Transverse colon (tissue), 4 donors: ENCODE data around the gene OR10H5. TPM values are rescaled to one million over a fixed set of nuclear protein-coding genes. Genes with fewer than 3 reads are reported as not detected.
"Not testable (repeated sequence)": the region's sequence is repeated elsewhere in the genome, so short reads cannot be mapped to it uniquely, and the experiment has no call there.

ENCODE experiments used
- DNase-seq: peaks from one replicate; pipeline ENCODE4 v3.0.0-alpha.2; 2019
- H3K27ac ChIP-seq, 4 donors: fragments of 200-600 bp; sonication (generic); 2 replicates each; pipeline ENCODE4 v1.5.1; 2016 to 2018; ENCODE audit warnings: inconsistent platforms in 4 of 4
- H3K27me3 ChIP-seq: fragments of 200-600 bp; sonication (generic); 2 replicates; pipeline ENCODE4 v1.5.1; 2017; ENCODE audit warnings: inconsistent platforms
- H3K36me3 ChIP-seq, 4 donors: fragments of 200-600 bp; sonication (generic); 2 replicates each; pipeline ENCODE4 v1.5.1; 2017 to 2019; ENCODE audit warnings: inconsistent platforms in 4 of 4
- H3K4me1 ChIP-seq, 4 donors: fragments of 200-600 bp; sonication (generic); 2 replicates each; pipeline ENCODE4 v1.5.1; 2017 to 2020; ENCODE audit warnings: inconsistent platforms in 4 of 4
- H3K4me3 ChIP-seq, 4 donors: fragments of 200-600 bp; sonication (generic); 1 replicate in 1 of 4; 2 replicates in 3 of 4; pipeline versions ENCODE4 v1.5.1 to v1.6.1; 2017 to 2019; ENCODE audit warnings: inconsistent platforms in 4 of 4
- H3K9me3 ChIP-seq, 2 donors: fragments of 200-600 bp; sonication (generic); 2 replicates each; pipeline ENCODE4 v1.5.1; 2017 to 2019; ENCODE audit warnings: inconsistent platforms in 2 of 2
- CTCF ChIP-seq, 5 experiments: fragments of 200-600 bp in 3 of 5; fragments of 450-650 bp in 2 of 5; sonication (generic) in 3 of 5; IDR thresholded peaks; 1 replicate in 2 of 5; 2 replicates in 3 of 5; pipeline ENCODE4 v1.5.1; 2016 to 2017; ENCODE audit warnings: antibody characterized with exemption in 5 of 5, inconsistent platforms in 3 of 5, mild to moderate bottlenecking in 2 of 5, moderate library complexity in 1 of 5
- EP300 ChIP-seq: sonication (generic); formaldehyde crosslinking; IDR thresholded peaks from one replicate; pipeline ENCODE4 v1.6.1; 2017; ENCODE audit warnings: antibody characterized with exemption, low read depth
- POLR2A ChIP-seq: fragments of 450-650 bp; IDR thresholded peaks from one replicate; pipeline ENCODE4 v1.6.1; 2016; ENCODE audit warnings: antibody characterized with exemption, mild to moderate bottlenecking, moderate library complexity
- POLR2AphosphoS5 ChIP-seq, 3 donors: sonication (generic); formaldehyde crosslinking; IDR thresholded peaks; one replicate each; pipeline ENCODE4 v1.6.1; 2016; ENCODE audit warnings: antibody characterized with exemption in 3 of 3
- WGBS, 2 donors: methylation state at CpG; one replicate each; pipeline ENCODE4 v1.1.5; 2018; ENCODE audit warnings: low coverage in 1 of 2; 5-methylcytosine and 5-hydroxymethylcytosine counted together
- in situ Hi-C, 4 donors: fragments of 200-750 bp; cut with MboI; loops; one replicate each; pipeline versions ENCODE4 v1.15.0 to v1.15.1; 2017; ENCODE audit warnings: low sequenced_read_pairs in 3 of 4, low pct_ligation_motif_present in 1 of 4, low pct_unique_long_range_greater_than_20kb in 1 of 4
- intact Hi-C: fragments of 100-400 bp; cut with DNase I; formaldehyde crosslinking; loops from one replicate; pipeline ENCODE4 v1.15.1; 2023; ENCODE audit warnings: low total_unique reads
- total RNA-seq, 4 donors: library from RNA; depleted of rRNA; stranded (reverse); fragments of >200 nt; gene quantifications; one replicate each; pipeline ENCODE4 v1.1.0, GENCODE V29; 2016

The OR10H5 gene
- total RNA-seq, 4 donors from 2014 or later, result not detected

- Histone ChIP-seq H3K36me3 (no peaks in the 10 kb centered on the region), H3K9me3 (no peaks in the 10 kb centered on the region), H3K4me1 (peaks cover 0 to 3% (median 0%) of the 10 kb centered on the region in 4 donors), H3K4me3 (no peak overlapping the region), H3K27ac (no peak overlapping the region), H3K27me3 (no peaks in the 10 kb centered on the region)
- 77 to 100% methylated on average over 2 to 7 of the region's 7 CpGs for WGBS, 2 donors
- DNase-seq, result no peak
- in situ Hi-C loops (loop anchor here in 1 of 4 donors (25.0 kb wide), 1 partner anchor 359 kb away; the partner anchor contains the start of genes AP1M1 and FAM32A), intact Hi-C loops (no loop called here)
- TF ChIP-seq POLR2AphosphoS5 (IDR thresholded peaks at IDR 0.05) (no peak), POLR2A (no peak), CTCF (IDR thresholded peaks at IDR 0.05) (no peak), EP300 (no peak)
Measured at GRCh38 chr19:15828121-15828610, 40.7 kb downstream of the OR10H5 start.

DNA sequence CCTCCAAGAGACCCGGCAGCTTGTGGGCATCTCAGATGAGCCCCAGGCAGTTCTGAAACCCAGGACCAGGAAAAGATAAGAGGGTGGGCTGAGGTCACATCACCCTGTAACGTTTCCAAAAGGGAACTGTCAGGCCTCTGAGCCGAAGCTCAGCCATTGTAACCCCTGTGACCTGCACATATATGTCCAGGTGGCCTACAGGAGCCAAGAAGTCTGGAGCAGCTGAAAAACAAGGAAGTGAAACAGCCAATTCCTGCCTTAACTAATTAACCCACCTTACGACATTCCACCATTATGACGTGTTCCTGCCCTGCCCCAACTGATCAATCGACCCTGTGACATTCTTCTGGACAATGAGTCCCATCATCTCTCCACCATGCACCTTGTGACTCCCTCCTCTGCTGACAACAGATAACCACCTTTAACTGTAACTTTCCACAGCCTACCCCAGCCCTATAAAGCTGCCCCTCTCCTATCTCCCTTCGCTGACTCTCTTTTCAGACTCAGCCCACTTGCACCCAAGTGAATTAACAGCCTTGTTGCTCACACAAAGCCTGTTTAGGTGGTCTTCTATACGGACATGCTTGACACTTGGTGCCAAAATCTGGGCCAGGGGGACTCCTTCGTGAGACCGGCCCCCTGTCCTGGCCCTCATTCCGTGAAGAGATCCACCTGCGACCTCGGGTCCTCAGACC is 41.3 kb downstream of the OR10H5 start:
- WGBS, 2 donors, result 50 to 62% methylated on average over 2 to 13 of the region's 13 CpGs
- H3K27me3 ChIP-seq, H3K36me3 ChIP-seq, H3K4me1 ChIP-seq, H3K27ac ChIP-seq, H3K9me3 ChIP-seq, H3K4me3 ChIP-seq, intact Hi-C loops: not testable (repeated sequence)
- in situ Hi-C loops, result loop anchor here in 1 of 4 donors (25.0 kb wide), 1 partner anchor 359 kb away; the partner anchor contains the start of genes AP1M1 and FAM32A
- DNase-seq, result peak; percentile 35
- peak in 1 of 3 donors; percentile 12 for TF ChIP-seq POLR2AphosphoS5 (IDR thresholded peaks at IDR 0.05)
- TF ChIP-seq EP300, result peak; percentile 5

DNA sequence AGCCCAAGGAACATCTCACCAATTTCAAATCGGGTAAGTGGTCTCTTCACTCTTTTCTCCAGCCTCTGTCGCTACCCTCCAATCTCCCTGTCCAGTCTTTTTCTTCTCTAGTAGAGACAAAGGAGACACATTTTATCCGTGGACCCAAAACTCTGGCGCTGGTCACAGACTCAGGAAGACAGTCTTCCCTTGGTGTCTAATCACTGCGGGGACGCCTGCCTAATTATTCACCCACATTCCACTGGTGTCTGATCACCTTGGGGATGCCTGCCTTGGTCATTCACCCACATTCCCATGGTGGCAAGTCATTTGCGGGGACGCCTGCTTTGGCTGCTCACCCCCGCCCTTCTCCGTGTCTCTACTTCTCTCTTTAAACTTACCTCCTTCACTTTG is 41.8 kb downstream of the OR10H5 start:
- Histone ChIP-seq H3K4me1 (peaks cover 0 to 3% (median 0%) of the 10 kb centered on the region in 4 donors), H3K27ac (no peak overlapping the region), H3K9me3 (no peaks in the 10 kb centered on the region), H3K4me3 (no peak overlapping the region), H3K27me3 (no peaks in the 10 kb centered on the region), H3K36me3 (no peaks in the 10 kb centered on the region)
- intact Hi-C loops (no loop called here), in situ Hi-C loops (loop anchor here in 1 of 4 donors (25.0 kb wide), 1 partner anchor 358 kb away; the partner anchor contains the start of genes AP1M1 and FAM32A)
- WGBS, 2 donors, result 89 to 100% methylated on average over 2 to 10 of the region's 10 CpGs
- DNase-seq, result no peak
- TF ChIP-seq EP300 (no peak), CTCF (IDR thresholded peaks at IDR 0.05) (no peak), POLR2AphosphoS5 (IDR thresholded peaks at IDR 0.05) (no peak)

GRCh38 chr19:15829786-15830185 is 42.3 kb downstream of the OR10H5 start:
- in situ Hi-C loops (loop anchor here in 1 of 4 donors (25.0 kb wide), 1 partner anchor 358 kb away; the partner anchor contains the start of genes AP1M1 and FAM32A), intact Hi-C loops (no loop called here)
- no peaks in the 10 kb centered on the region for H3K9me3 ChIP-seq
- no peaks in the 10 kb centered on the region for H3K36me3 ChIP-seq
- 81 to 88% methylated on average over 5 to 8 of the region's 8 CpGs for WGBS, 2 donors
- H3K27me3 ChIP-seq, result no peaks in the 10 kb centered on the region
- peaks cover 0 to 3% (median 0%) of the 10 kb centered on the region in 4 donors for H3K4me1 ChIP-seq
- DNase-seq, result no peak
- no peak for TF ChIP-seq POLR2A
- no peak for TF ChIP-seq POLR2AphosphoS5 (IDR thresholded peaks at IDR 0.05)
- TF ChIP-seq CTCF (IDR thresholded peaks at IDR 0.05), result no peak
- TF ChIP-seq EP300, result no peak
- H3K4me3 ChIP-seq, result no peak overlapping the region
- H3K27ac ChIP-seq, result no peak overlapping the region
